Measurements from ENCODE around the gene CEP104. TPM values are rescaled to one million over a fixed set of nuclear protein-coding genes. Genes with fewer than 3 reads are reported as not detected.

The CEP104 gene
- total RNA-seq, 2 donors from 2014 or later, result 41.1 to 52.7 TPM

DNA sequence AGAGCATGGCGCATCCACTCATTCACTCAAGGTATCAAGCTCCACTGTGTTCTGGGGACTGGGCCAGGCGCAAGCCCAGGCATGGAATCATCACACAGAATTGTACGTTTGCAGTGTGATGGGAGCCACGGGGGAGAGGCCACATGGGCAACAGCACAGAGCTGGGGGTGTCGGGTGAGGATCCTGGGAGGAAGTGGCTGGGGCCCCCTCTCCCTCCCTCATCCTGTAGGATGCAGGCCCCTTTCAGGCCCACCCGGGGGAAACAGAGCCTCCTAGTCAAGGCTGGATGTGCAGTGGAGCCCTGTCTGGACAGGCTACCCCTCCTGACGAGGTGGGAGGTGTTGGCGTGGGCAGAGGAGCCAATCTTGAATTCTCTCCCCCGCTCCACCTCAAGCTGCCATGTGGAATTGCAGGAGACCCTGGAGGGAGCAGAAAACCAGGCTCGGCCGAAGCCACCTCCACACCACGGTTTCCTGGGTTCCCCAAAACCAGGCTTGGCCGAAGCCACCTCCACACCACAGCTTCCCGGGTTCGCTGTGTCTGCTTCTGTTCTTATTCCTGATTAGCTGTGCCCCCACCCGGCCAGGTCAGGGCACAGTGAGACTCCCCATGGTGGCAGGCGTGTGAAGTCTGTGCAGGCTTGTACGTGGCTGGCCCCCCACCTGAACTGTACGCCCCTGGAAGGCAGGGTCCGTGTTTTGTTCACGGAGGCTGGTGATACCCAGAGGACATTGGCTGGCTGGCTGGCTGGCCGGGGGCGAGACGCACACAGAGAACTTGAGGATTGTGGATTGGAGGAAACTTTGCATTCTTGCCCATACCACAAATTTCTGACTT is 47.2 kb upstream of the CEP104 start:
- TF ChIP-seq, protein P1, sequence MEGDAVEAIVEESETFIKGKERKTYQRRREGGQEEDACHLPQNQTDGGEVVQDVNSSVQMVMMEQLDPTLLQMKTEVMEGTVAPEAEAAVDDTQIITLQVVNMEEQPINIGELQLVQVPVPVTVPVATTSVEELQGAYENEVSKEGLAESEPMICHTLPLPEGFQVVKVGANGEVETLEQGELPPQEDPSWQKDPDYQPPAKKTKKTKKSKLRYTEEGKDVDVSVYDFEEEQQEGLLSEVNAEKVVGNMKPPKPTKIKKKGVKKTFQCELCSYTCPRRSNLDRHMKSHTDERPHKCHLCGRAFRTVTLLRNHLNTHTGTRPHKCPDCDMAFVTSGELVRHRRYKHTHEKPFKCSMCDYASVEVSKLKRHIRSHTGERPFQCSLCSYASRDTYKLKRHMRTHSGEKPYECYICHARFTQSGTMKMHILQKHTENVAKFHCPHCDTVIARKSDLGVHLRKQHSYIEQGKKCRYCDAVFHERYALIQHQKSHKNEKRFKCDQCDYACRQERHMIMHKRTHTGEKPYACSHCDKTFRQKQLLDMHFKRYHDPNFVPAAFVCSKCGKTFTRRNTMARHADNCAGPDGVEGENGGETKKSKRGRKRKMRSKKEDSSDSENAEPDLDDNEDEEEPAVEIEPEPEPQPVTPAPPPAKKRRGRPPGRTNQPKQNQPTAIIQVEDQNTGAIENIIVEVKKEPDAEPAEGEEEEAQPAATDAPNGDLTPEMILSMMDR (IDR thresholded peaks at IDR 0.05), result no peak
- Histone ChIP-seq H3K27me3 (no peaks in the 10 kb centered on the region), H3K9me3 (no peaks in the 10 kb centered on the region), H3K9ac (ENCODE audit: low read depth in 2 of 2, low read length in 2 of 2) (no peak overlapping the region), H3K4me1 (no peaks in the 10 kb centered on the region), H3K4me3 (no peak overlapping the region), H3K27ac (no peak overlapping the region), H3K36me3 (no peaks in the 10 kb centered on the region)
- intact Hi-C loops (cut with DNase I), result no loop called here
- no peak for DNase-seq

DNA sequence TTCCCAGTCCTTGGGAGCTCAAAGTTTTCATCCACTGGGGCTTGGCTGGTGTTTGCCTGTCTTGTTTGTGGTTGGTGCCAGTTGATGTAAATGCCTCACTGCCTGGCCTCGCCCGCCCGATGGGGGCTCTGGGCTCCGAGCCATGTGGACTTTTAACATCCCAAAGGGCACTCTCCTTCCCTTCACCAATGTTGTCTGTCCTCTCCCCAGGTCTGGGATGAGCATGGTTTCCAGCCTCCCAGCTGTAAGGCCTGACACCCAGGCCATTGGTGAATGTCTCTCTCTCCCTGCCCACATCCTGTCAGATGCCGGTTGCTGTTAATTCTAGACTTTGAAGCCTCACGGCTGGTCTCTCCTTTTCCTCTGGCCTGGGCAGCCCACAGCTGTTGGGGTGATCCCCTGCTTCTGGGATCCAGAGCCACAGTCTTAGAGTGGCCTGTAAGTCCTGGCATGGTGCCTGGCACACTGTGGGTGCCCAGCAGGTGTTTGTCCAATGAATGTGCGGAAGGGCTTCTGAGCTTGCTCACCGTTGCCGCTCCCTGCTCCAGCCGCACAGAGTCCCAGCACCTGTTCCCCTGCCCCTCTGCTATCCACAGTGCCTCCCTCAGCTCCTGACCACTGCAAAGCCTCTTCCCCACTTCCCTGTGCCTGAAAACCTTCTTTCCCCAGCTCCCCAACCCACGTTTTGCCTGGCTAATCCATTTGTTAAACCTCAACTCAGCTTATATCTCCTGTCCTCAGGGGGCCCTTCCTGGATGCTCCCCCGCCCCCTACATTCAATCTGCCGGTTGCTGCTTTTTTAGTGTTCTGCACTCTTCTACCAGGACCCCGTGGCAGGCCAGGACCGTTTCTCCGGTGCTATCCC is 46.4 kb upstream of the CEP104 start:
- TF ChIP-seq, protein P1 (IDR thresholded peaks at IDR 0.05), result no peak
- H3K27me3 ChIP-seq, result no peaks in the 10 kb centered on the region
- H3K4me3 ChIP-seq, result no peak overlapping the region
- DNase-seq, result peak; percentile 37
- H3K9ac ChIP-seq (ENCODE audit: low read depth in 2 of 2, low read length in 2 of 2), result no peak overlapping the region
- H3K36me3 ChIP-seq, result no peaks in the 10 kb centered on the region
- H3K27ac ChIP-seq, result no peak overlapping the region
- intact Hi-C loops (cut with DNase I), result no loop called here
- H3K9me3 ChIP-seq, result no peaks in the 10 kb centered on the region
- H3K4me1 ChIP-seq, result no peaks in the 10 kb centered on the region

DNA sequence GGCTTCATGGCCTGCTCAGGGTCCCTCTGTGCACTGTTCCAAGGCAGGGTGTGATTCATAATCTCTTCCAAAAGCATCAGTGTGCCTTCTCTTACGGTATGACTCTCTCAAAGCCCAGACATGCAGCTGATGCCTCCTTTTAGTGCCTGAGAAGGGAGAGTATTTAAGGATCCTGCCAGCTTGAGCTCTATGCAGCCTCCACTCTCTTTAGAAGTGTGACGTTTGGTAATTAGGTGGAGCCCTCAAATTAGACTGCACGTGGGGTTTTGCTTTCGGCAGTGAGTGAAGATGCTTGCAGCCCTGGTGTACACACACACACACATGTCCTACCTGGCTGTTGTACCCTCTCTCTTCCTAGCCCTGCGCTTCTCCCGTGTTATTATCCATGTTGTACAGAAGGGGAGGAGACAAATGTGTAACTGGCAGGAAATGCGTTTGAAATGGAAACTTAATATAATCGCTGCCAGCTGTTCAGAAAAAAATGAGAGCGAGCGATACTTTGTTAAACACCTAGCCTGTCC is 45.6 kb upstream of the CEP104 start:
- no peak overlapping the region for H3K27ac ChIP-seq
- no peaks in the 10 kb centered on the region for H3K36me3 ChIP-seq
- no peaks in the 10 kb centered on the region for H3K9me3 ChIP-seq
- no peaks in the 10 kb centered on the region for H3K4me1 ChIP-seq
- TF ChIP-seq, protein P1 (IDR thresholded peaks at IDR 0.05), result no peak
- no peak overlapping the region for H3K9ac ChIP-seq (ENCODE audit: low read depth in 2 of 2, low read length in 2 of 2)
- no peak overlapping the region for H3K4me3 ChIP-seq
- intact Hi-C loops (cut with DNase I), result no loop called here
- H3K27me3 ChIP-seq, result no peaks in the 10 kb centered on the region
- DNase-seq, result no peak

DNA sequence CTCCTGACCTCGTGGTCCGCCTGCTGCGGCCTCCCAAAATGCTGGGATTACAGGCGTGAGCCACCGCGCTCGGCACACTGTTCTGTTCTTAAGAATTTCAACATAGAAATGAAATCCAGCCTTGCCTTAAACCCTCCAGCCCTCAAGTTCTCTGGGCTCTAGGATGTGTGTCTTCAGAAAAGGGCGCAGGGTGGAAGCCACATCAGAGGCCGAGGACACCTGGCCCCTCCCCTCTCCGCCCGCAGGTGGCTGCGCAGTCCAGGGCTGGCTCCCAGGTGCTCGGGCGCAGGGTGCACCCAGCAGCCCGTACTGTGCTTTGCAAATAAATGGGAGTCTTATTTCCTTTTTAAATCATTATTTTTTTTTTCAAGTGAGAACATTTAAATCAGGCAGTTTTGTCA is 45.1 kb upstream of the CEP104 start:
- Histone ChIP-seq H3K4me3 (no peak overlapping the region), H3K27ac (no peak overlapping the region), H3K4me1 (no peaks in the 10 kb centered on the region), H3K36me3 (no peaks in the 10 kb centered on the region), H3K9me3 (no peaks in the 10 kb centered on the region), H3K9ac (ENCODE audit: low read depth in 2 of 2, low read length in 2 of 2) (no peak overlapping the region), H3K27me3 (no peaks in the 10 kb centered on the region)
- TF ChIP-seq, protein P1 (IDR thresholded peaks at IDR 0.05), result no peak
- intact Hi-C loops (cut with DNase I), result no loop called here
- DNase-seq, result no peak

DNA sequence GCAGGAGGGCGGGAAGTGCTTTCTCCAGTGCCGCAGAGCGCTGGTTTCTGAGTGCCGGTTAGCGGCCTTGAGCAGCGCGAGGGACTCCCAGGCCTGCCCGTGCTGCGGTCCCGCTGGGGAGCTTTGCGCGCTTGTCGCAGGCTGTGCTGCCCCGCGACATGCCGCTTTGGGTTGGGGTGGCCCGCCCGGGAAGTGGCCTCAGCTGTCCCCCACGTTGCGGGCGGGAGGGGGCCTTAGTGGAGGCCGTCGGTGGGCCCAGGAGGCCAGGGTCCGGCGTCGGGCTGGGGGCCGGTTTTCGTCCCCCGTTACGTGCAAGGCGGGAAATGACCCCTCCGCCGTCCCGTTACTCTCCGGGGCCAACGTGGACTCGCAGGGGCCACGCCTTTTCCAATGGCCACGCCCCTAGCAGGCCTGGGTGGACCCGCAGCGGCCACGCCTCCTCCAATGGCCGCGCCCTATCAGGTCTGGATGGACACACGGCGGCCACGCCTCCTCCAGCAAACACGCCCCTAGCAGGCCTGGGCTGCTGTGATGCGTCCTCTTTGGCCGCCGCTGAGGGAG is 44.0 kb upstream of the CEP104 start:
- peak overlapping the region; percentile 97 for H3K27ac ChIP-seq
- peak overlapping the region; percentile 84 to 89 for H3K9ac ChIP-seq (ENCODE audit: low read depth in 2 of 2, low read length in 2 of 2)
- intact Hi-C loops (cut with DNase I), result no loop called here
- no peaks in the 10 kb centered on the region for H3K27me3 ChIP-seq
- no peaks in the 10 kb centered on the region for H3K4me1 ChIP-seq
- H3K9me3 ChIP-seq, result no peaks in the 10 kb centered on the region
- peak overlapping the region; percentile 90 for H3K4me3 ChIP-seq
- H3K36me3 ChIP-seq, result no peaks in the 10 kb centered on the region
- TF ChIP-seq, protein P1 (IDR thresholded peaks at IDR 0.05), result no peak
- DNase-seq, result peak; percentile 99

Measured in colonic mucosa (tissue), 4 donors.